AG10803 (cell line): ENCODE results near the gene SHC4.

Source experiments
- DNase-seq: peaks from one replicate; pipeline ENCODE4 v3.0.0; 2010; ENCODE audit warnings: low read depth
- H3K4me3 ChIP-seq: 2 replicates; pipeline ENCODE4 v1.5.1; 2011; ENCODE audit warnings: mild to moderate bottlenecking, low read length, control low read depth
- CTCF ChIP-seq: conservative IDR thresholded peaks from 2 replicates; pipeline ENCODE4 v1.5.1; 2011; ENCODE audit warnings: mild to moderate bottlenecking, low read length, control low read depth, inconsistent platforms

Gene SHC4

GRCh38 chr15:48905847-48906246 is 57.9 kb downstream of the SHC4 start:
- no peak overlapping the region for H3K4me3 ChIP-seq
- DNase-seq = no peak
- no peak for TF ChIP-seq CTCF

- H3K4me3 ChIP-seq = no peak overlapping the region
- no peak for DNase-seq
- no peak for TF ChIP-seq CTCF
Measured at GRCh38 chr15:48905216-48905615, 58.5 kb downstream of the SHC4 start.

- TF ChIP-seq CTCF = no peak
- no peak overlapping the region for H3K4me3 ChIP-seq
- DNase-seq = no peak
Measured at GRCh38 chr15:48904758-48905157, 59.0 kb downstream of the SHC4 start.

- no peak for DNase-seq
- TF ChIP-seq CTCF = no peak
- H3K4me3 ChIP-seq = no peak overlapping the region
Measured at GRCh38 chr15:48899793-48900192, 63.9 kb downstream of the SHC4 start.

- TF ChIP-seq CTCF = no peak
- no peak for DNase-seq
Measured at GRCh38 chr15:48898446-48898845, 65.3 kb downstream of the SHC4 start.

GRCh38 chr15:48898032-48898431 is 65.7 kb downstream of the SHC4 start:
- no peak for TF ChIP-seq CTCF
- H3K4me3 ChIP-seq = no peak overlapping the region
- no peak for DNase-seq

More at GRCh38 chr15:48898446-48898845, 65.3 kb downstream of the SHC4 start:
- no peak overlapping the region for H3K4me3 ChIP-seq

- H3K4me3 ChIP-seq = peak overlapping the region; percentile 24
- peak; percentile 77 for DNase-seq
- TF ChIP-seq CTCF = no peak
Measured at GRCh38 chr15:48896869-48897814, 66.6 kb downstream of the SHC4 start.
